Mesenchymal stem cell (in vitro differentiated cells and primary cell): ENCODE data around the gene CDH4.

Source experiments
- DNase-seq: peaks from one replicate; pipeline ENCODE4 v3.0.0-alpha.2; 2013
- H2AFZ ChIP-seq: one replicate; pipeline ENCODE4 v1.6.1; 2013; ENCODE audit warnings: low read depth, mild to moderate bottlenecking, control low read depth, inconsistent platforms, low read length, moderate library complexity
- H2AK5ac ChIP-seq: 2 replicates; pipeline ENCODE4 v1.6.1; 2013; ENCODE audit warnings: low read length, moderate library complexity, mild to moderate bottlenecking, inconsistent platforms; ENCODE audit not compliant: severe bottlenecking
- H2BK120ac ChIP-seq: one replicate; pipeline ENCODE4 v1.6.1; 2013; ENCODE audit warnings: low read depth, mild to moderate bottlenecking, inconsistent platforms, low read length, moderate library complexity
- H2BK12ac ChIP-seq, 2 experiments: one replicate each; pipeline ENCODE4 v1.6.1; 2013; ENCODE audit warnings: inconsistent platforms in 2 of 2, low read length in 2 of 2, mild to moderate bottlenecking in 2 of 2, moderate library complexity in 2 of 2, control low read depth in 1 of 2
- H2BK15ac ChIP-seq: one replicate; pipeline ENCODE4 v1.6.1; 2013; ENCODE audit warnings: mild to moderate bottlenecking, low read depth, inconsistent platforms; ENCODE audit not compliant: poor library complexity, severe bottlenecking
- H2BK5ac ChIP-seq: 2 replicates; pipeline ENCODE4 v1.6.1; 2013; ENCODE audit warnings: low read depth, mild to moderate bottlenecking, low read length, control low read depth, inconsistent platforms; ENCODE audit not compliant: poor library complexity, severe bottlenecking
- H3K14ac ChIP-seq, 2 experiments: one replicate each; pipeline ENCODE4 v1.6.1; 2013; ENCODE audit warnings: inconsistent platforms in 2 of 2, low read length in 2 of 2, control low read depth in 1 of 2, mild to moderate bottlenecking in 1 of 2, moderate library complexity in 1 of 2
- H3K18ac ChIP-seq, 2 experiments: one replicate each; pipeline ENCODE4 v1.6.1; 2013; ENCODE audit warnings: inconsistent platforms in 2 of 2, low read length in 2 of 2, control low read depth in 1 of 2, low read depth in 1 of 2, mild to moderate bottlenecking in 1 of 2
- H3K23ac ChIP-seq, 2 experiments: one replicate each; pipeline ENCODE4 v1.6.1; 2013; ENCODE audit warnings: inconsistent platforms in 2 of 2, low read length in 2 of 2, mild to moderate bottlenecking in 2 of 2, moderate library complexity in 2 of 2, control low read depth in 1 of 2
- H3K27ac ChIP-seq: 2 replicates; pipeline ENCODE4 v1.5.1; 2013; ENCODE audit warnings: mild to moderate bottlenecking, moderate library complexity, low read length, control low read depth, inconsistent platforms; ENCODE audit not compliant: poor library complexity, severe bottlenecking
- H3K27me3 ChIP-seq, 2 experiments: 2 replicates each; pipeline versions ENCODE4 v1.6.1 to v1.7.0; 2013; ENCODE audit warnings: low read length in 2 of 2, mild to moderate bottlenecking in 2 of 2, moderate library complexity in 2 of 2, control low read depth in 1 of 2, inconsistent platforms in 1 of 2; ENCODE audit not compliant: control insufficient read depth in 1 of 2, insufficient read depth in 1 of 2
- H3K36me3 ChIP-seq, 2 experiments: 2 replicates each; pipeline versions ENCODE4 v1.6.1 to v1.7.0; 2013; ENCODE audit warnings: low read length in 2 of 2, control low read depth in 1 of 2, inconsistent platforms in 1 of 2, low read depth in 1 of 2, mild to moderate bottlenecking in 1 of 2; ENCODE audit not compliant: insufficient read depth in 2 of 2, control insufficient read depth in 1 of 2
- H3K4ac ChIP-seq, 2 experiments: one replicate each; pipeline ENCODE4 v1.6.1; 2013; ENCODE audit warnings: inconsistent platforms in 2 of 2, low read length in 2 of 2, mild to moderate bottlenecking in 2 of 2, moderate library complexity in 2 of 2, control low read depth in 1 of 2, low read depth in 1 of 2
- H3K4me1 ChIP-seq: 2 replicates; pipeline ENCODE4 v1.6.1; 2013; ENCODE audit warnings: low read depth, low read length, control low read depth; ENCODE audit not compliant: control insufficient read depth, insufficient read depth
- H3K4me2 ChIP-seq: 2 replicates; pipeline ENCODE4 v1.6.1; 2013; ENCODE audit warnings: low read length, mild to moderate bottlenecking, inconsistent platforms; ENCODE audit not compliant: poor library complexity, severe bottlenecking
- H3K4me3 ChIP-seq, 2 experiments: 2 replicates each; pipeline versions ENCODE4 v1.5.1 to v1.7.0; 2013; ENCODE audit warnings: low read length in 2 of 2, mild to moderate bottlenecking in 2 of 2, control low read depth in 1 of 2, low read depth in 1 of 2; ENCODE audit not compliant: insufficient read depth in 1 of 2
- H3K79me1 ChIP-seq: replicated peaks from 2 replicates; pipeline ENCODE4 v1.6.1; 2013; ENCODE audit warnings: mild to moderate bottlenecking, control low read depth, low read length, inconsistent platforms; ENCODE audit not compliant: poor library complexity, severe bottlenecking
- H3K9ac ChIP-seq: 2 replicates; pipeline ENCODE4 v1.7.0; 2013; ENCODE audit warnings: mild to moderate bottlenecking, low read length, moderate library complexity
- H3K9me3 ChIP-seq: 2 replicates; pipeline ENCODE4 v1.7.0; 2013; ENCODE audit warnings: mild to moderate bottlenecking, low read length; ENCODE audit not compliant: control insufficient read depth
- H4K8ac ChIP-seq: one replicate; pipeline ENCODE4 v1.6.1; 2013; ENCODE audit warnings: inconsistent platforms, mild to moderate bottlenecking, low read length, moderate library complexity
- H4K91ac ChIP-seq: one replicate; pipeline ENCODE4 v1.6.1; 2013; ENCODE audit warnings: mild to moderate bottlenecking, low read length, inconsistent platforms
- WGBS: methylation state at CpG from one replicate; pipeline ENCODE4 v1.1.7; 2013; ENCODE audit warnings: mixed read lengths; 5-methylcytosine and 5-hydroxymethylcytosine counted together

Gene CDH4

DNA sequence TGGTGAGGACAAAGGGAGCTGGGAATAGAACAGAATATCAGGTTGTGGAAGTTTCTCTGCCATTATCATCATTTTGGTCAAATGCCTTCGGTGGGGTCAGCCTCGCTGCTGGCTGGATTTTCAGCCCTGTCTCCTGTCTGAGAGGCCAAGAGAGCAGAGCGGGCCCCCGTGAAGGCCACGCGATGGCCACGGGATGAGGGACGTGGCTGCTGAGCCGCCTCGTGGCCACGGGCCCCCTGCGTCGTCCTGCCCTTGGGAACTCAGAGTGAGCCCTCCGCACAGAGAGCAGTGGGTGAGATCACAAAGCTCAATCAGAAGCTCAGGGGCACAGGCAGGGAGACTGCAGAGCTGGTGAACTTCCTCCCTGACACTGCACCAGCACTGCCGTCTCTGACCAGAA lies 363.7 kb downstream of the CDH4 start:
- peaks cover 0 to 12% of the 10 kb centered on the region in 2 experiments for H3K27me3 ChIP-seq

DNA sequence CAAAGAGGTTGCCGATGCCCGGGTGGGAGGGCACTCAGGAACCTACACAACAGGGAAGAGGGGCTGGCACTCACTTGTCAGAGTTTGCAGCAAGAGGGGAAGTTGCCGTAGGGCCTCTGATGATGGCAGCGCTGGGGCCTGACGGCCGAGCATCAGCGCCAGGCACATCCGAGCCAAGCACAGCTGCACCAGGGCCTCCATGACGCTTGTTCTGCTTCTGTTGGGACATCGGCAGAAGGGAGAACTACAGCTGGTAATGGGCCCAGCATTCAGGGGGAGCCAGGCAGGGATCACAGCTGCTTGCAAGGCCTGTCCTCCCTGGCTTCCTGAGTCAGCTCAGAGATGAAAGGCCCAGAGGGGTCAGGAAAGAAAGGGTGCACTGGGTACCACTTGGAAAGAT lies 367.7 kb downstream of the CDH4 start:
- 95% methylated on average over 10 of the region's 10 CpGs for WGBS
- Histone ChIP-seq H3K27ac (no peak overlapping the region), H4K8ac (no peak overlapping the region)

More for the DNA sequence above, 363.7 kb downstream of the CDH4 start:
- H3K4me2 ChIP-seq = no peak overlapping the region
- no peak overlapping the region for H3K27ac ChIP-seq
- H2AK5ac ChIP-seq = no peak overlapping the region
- no peak overlapping the region for H4K91ac ChIP-seq
- H2AFZ ChIP-seq = no peak overlapping the region
- no peaks in the 10 kb centered on the region for H3K36me3 ChIP-seq
- H3K79me1 ChIP-seq = no peaks in the 10 kb centered on the region
- no peaks in the 10 kb centered on the region for H3K4me1 ChIP-seq
- H3K4ac ChIP-seq = no peak overlapping the region
- H4K8ac ChIP-seq = no peak overlapping the region
- H2BK15ac ChIP-seq = no peak overlapping the region
- H3K9me3 ChIP-seq = peaks cover 5% of the 10 kb centered on the region
- peak overlapping the region in 1 of 2 experiments; percentile 44 for H3K14ac ChIP-seq
- no peak overlapping the region for H2BK12ac ChIP-seq
- H3K4me3 ChIP-seq = peak overlapping the region in 1 of 2 experiments; percentile 4
- no peak overlapping the region for H3K9ac ChIP-seq
- H3K18ac ChIP-seq = no peak overlapping the region
- H3K23ac ChIP-seq = no peak overlapping the region
- no peak overlapping the region for H2BK120ac ChIP-seq
- WGBS = 92% methylated on average over 15 of the region's 15 CpGs
- no peak overlapping the region for H2BK5ac ChIP-seq
- DNase-seq = no peak

DNA sequence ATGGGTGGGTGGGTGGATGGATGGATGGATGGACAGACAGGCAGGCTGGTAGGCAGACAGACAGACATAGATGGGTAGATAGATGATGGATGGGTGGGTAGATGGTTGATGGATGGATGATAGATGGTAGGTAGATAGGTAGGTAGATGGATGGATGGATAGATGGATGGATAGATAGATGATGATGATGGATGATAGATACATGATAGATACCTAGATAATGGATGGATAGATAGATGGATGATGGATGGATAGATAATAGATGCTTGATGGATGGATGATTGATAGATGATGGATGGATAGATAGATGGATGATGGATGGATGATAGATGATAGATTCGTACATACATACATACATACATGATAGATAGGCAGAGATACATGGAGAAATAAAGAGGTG lies 368.1 kb downstream of the CDH4 start:
- no peak overlapping the region for H3K9ac ChIP-seq
- no peak overlapping the region for H2BK120ac ChIP-seq
- no peak overlapping the region for H2BK12ac ChIP-seq
- H2AFZ ChIP-seq = no peak overlapping the region
- H3K4me3 ChIP-seq = no peak overlapping the region
- no CpG with 5 or more reads among the region's 1 CpG for WGBS
- H3K36me3 ChIP-seq = no peaks in the 10 kb centered on the region
- H2BK5ac ChIP-seq = no peak overlapping the region
- H3K18ac ChIP-seq = no peak overlapping the region
- no peak overlapping the region for H3K23ac ChIP-seq
- H3K27me3 ChIP-seq = peaks cover 0 to 18% of the 10 kb centered on the region in 2 experiments
- H2BK15ac ChIP-seq = no peak overlapping the region
- no peaks in the 10 kb centered on the region for H3K9me3 ChIP-seq
- no peak overlapping the region for H3K14ac ChIP-seq
- H2AK5ac ChIP-seq = no peak overlapping the region
- no peak overlapping the region for H4K91ac ChIP-seq
- H3K79me1 ChIP-seq = no peaks in the 10 kb centered on the region
- H4K8ac ChIP-seq = no peak overlapping the region
- H3K27ac ChIP-seq = no peak overlapping the region
- DNase-seq = no peak
- H3K4ac ChIP-seq = no peak overlapping the region
- peaks cover 2% of the 10 kb centered on the region for H3K4me1 ChIP-seq
- no peak overlapping the region for H3K4me2 ChIP-seq

More for the DNA sequence above, 367.7 kb downstream of the CDH4 start:
- Histone ChIP-seq H3K9ac (no peak overlapping the region), H3K9me3 (no peaks in the 10 kb centered on the region), H3K4ac (no peak overlapping the region), H3K27me3 (peaks cover 0 to 17% of the 10 kb centered on the region in 2 experiments), H3K14ac (no peak overlapping the region), H2AK5ac (no peak overlapping the region), H3K18ac (no peak overlapping the region), H3K4me1 (peaks cover 2% of the 10 kb centered on the region), H3K36me3 (no peaks in the 10 kb centered on the region), H3K4me2 (no peak overlapping the region), H2BK120ac (no peak overlapping the region), H3K4me3 (no peak overlapping the region), H2AFZ (no peak overlapping the region), H2BK12ac (no peak overlapping the region), H3K79me1 (no peaks in the 10 kb centered on the region), H3K23ac (no peak overlapping the region), H2BK5ac (no peak overlapping the region), H4K91ac (no peak overlapping the region), H2BK15ac (no peak overlapping the region)
- no peak for DNase-seq

DNA sequence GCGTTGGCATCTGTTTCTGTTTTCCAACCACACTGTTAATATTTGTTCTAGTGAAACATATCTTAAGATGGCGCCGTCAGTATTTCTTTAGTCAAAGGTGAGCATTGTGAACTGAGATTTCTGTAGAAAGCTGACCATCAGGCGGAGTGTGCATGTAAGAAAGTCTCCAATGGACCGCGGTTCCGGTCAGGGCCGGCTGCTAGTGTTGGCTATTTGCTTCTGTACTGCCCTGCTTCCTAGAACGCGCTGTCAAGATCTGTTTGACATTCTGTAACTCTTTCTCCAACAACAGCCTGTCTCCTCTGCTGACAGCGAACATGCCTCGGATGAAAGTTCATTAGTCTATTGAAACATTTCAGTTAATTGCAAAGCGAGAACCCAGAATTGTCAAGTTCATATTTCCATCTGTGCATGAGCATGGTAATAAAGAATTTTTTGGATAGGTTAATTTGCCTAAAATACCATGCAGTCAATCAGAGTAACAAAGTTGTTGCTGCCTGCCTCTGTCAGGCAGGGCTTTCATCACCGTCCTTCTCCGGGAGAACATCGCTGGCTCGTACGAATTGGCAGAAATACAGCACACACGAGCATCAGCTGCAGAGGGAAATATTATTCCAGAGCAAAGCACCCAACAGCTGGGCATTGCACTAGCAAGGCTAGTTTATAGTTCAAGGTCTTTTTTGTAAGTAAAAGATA lies 369.1 kb downstream of the CDH4 start:
- WGBS = 94% methylated on average over 18 of the region's 19 CpGs
- no peak overlapping the region for H3K23ac ChIP-seq
- peaks cover 0 to 18% of the 10 kb centered on the region in 2 experiments for H3K27me3 ChIP-seq
- H3K4ac ChIP-seq = no peak overlapping the region
- H3K9ac ChIP-seq = no peak overlapping the region
- no peak overlapping the region for H2AK5ac ChIP-seq
- H2BK120ac ChIP-seq = no peak overlapping the region
- peaks cover 2% of the 10 kb centered on the region for H3K4me1 ChIP-seq
- no peaks in the 10 kb centered on the region for H3K79me1 ChIP-seq
- H3K4me2 ChIP-seq = no peak overlapping the region
- no peak overlapping the region for H3K27ac ChIP-seq
- no peak overlapping the region for H2BK12ac ChIP-seq
- no peak overlapping the region for H2BK5ac ChIP-seq
- H3K9me3 ChIP-seq = no peaks in the 10 kb centered on the region
- no peak for DNase-seq
- no peak overlapping the region for H2BK15ac ChIP-seq
- H3K14ac ChIP-seq = no peak overlapping the region
- H2AFZ ChIP-seq = no peak overlapping the region
- H3K18ac ChIP-seq = no peak overlapping the region
- H3K36me3 ChIP-seq = no peaks in the 10 kb centered on the region
- H4K91ac ChIP-seq = no peak overlapping the region
- H3K4me3 ChIP-seq = no peak overlapping the region
- H4K8ac ChIP-seq = no peak overlapping the region
